Stimulated activated CD4-positive, alpha-beta T cell treated with anti-CD3 and anti-CD28 coated beads, TNF-alpha, amount 100 ng/mL, for 1 hour (primary cell): ENCODE measurements around the gene NAALAD2.
"Not testable (repeated sequence)": the region's sequence is repeated elsewhere in the genome, so short reads cannot be mapped to it uniquely, and the experiment has no call there.

ENCODE experiments used
- DNase-seq, 3 donors: peaks; one replicate each; pipeline ENCODE4 v3.0.0-alpha.2; 2020; ENCODE audit warnings: low read depth in 3 of 3, low spot score in 1 of 3

Gene NAALAD2

DNA sequence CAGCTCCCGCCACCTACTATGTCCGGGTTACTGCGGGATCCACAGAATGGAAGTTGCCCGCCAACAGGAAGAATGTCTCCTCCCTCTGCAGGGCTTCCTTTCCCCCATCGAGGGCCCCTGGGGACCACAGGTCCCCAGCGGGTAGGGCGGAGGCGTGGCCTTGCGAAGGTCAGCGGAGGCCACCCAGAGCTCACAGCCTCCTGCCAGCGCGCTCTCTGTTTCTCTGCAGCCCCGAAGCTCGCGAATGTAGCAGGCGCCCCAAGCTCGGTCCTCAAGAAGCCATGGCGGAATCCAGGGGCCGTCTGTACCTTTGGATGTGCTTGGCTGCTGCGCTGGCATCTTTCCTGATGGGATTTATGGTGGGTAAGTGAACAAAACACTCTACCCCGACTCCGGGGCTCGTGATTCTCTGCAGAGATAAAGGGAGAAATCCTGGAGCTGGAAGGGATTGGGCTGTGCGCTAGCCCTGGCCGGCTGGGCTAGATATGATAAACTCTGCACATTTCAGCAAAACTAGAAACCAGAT, at the start of gene NAALAD2:
Gene NAALAD2 (plus strand): TSS at position 186 of the 526 bp plus-strand sequence. CDS start 96 bp downstream, at position 282.
- no peak for DNase-seq

DNA sequence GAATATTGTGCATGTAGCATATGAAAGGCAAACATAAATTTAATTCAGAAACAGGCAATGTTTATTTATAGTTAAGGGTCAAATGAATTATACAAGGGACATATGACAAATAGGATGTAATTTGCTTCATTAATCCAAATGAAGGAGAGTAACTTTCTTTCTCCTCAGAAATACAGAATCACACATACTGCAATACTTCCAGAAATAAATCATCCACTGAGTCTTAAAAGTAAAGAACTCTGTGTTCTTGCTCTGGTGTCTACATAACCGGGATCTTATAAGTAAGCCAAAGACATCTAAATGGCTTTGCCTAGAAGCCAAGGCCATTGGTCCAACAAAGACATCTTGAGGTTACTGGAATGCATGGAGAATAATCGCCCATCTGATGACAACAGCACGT, 48.8 kb upstream of the NAALAD2 start, which contains the start of gene UBTFL1:
Gene UBTFL1 (plus strand): TSS at position 301 of the 400 bp plus-strand sequence. CDS start 0 bp downstream, at position 301.
- DNase-seq, result not testable (repeated sequence)

DNA sequence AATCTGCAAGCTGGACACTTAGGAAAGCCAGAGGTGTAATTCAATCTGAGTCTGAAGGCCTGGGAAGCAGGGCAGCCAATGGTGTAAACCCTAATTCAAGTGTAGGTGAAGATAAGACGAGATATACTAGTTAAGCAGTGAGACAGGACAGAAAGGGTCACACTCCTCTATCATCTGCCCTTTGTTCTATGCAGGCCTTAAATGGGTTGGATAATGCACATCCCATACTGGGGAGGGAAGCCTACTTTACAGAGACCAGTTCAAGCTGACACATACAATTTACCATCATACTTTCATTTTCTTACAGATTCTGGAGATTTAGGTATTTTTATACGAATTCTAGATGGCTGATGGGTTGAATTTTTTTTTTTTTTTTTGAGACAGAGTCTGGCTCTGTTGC, 45.7 kb upstream of the NAALAD2 start:
- DNase-seq, result not testable (repeated sequence)

DNA sequence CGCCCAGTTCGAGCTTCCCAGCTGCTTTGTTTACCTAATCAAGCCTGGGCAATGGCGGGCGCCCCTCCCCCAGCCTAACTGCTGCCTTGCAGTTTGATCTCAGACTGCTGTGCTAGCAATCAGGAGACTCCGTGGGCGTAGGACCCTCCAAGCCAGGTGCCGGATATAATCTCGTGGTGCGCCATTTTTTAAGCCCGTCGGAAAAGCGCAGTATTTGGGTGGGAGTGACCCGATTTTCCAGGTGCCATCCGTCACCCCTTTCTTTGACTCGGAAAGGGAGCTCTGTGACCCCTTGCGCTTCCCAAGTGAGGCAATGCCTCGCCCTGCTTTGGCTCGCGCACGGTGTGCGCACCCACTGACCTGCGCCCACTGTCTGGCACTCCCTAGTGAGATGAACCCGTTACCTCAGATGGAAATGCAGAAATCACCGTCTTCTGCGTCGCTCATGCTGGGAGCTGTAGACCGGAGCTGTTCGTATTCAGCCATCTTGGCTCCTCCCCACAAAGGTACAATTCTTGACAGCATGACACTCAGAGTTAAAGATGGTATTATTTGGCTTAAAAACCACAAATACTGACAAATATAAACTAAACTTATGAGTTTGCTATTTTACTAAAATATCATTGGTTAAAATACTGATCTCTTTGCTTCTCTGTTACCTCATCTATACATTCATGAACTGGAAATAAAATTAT, 39.1 kb upstream of the NAALAD2 start:
- not testable (repeated sequence) for DNase-seq

DNA sequence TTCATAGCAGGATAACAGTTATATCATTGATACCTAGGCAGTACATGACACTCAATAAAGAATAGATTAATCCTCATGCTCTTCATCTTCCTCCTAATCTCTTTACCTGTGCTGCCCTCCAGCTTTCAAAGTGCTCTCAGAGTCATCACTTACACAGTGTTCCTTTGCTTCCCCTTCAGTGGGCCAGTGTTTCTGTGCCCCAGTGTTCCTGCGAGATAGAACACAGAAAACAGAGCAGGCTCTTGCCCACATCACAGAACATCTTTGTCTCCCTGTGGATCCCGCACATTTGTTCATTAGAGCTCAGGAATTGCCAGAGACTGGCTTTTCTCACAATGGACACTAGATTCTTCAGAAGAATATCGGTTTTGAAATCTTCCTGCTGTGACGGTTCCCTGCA, 36.2 kb upstream of the NAALAD2 start:
- DNase-seq, result not testable (repeated sequence)

DNA sequence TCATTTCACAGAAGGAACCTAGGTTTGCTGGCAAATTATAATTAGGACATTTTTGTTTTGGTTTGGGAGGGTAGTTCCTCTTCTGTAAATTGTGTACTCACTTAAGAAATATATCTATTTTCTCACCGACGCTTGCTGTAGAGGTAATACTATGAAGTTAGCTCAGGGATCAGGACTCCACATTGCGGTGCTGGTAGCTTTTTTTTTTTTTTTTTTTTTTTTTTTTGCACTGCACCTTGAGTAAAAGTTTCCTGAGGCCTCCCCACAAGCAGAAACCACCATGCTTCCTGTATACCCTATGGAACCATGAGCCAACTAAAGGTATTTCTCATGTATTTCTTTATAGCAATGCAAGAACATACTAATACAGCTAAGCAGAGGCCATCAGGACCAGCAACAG, 34.0 kb upstream of the NAALAD2 start:
- DNase-seq, result no peak

DNA sequence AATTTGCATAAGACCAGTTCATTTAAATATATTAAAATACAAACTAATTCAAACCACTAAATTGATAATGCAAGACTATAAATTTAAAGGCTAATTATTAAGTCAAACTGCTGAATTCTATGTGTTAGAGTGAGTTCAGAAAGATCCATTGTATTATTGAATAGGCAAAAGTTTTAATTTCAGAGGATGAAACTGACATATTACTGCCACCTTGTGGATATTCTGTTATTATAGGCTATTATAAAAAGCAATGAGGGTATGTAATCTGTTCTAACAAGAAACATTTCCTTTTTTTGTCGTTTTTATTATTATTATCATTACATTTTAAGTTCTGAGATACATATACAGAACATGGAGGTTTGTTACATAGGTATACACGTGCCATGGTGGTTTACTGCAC, 20.9 kb upstream of the NAALAD2 start:
- DNase-seq, result no peak

DNA sequence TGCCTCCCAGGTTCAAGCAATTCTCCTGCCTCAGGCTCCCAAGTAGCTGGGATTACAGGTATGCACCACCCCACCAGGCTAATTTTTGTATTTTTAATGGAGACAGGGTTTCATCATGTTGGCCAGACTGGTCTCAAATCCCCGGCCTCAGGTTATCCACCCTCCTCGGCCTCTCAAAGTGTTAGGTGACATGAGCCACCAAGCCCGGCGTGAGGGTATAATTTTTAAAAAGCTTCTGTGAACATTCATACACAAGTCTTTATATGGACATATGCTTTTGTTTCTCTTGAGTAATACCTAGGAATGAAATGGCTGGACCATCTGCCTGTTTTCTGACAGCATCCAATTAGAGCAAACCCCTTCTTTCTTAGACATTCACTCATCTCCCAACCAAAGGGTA, 14.3 kb upstream of the NAALAD2 start:
- no peak for DNase-seq

DNA sequence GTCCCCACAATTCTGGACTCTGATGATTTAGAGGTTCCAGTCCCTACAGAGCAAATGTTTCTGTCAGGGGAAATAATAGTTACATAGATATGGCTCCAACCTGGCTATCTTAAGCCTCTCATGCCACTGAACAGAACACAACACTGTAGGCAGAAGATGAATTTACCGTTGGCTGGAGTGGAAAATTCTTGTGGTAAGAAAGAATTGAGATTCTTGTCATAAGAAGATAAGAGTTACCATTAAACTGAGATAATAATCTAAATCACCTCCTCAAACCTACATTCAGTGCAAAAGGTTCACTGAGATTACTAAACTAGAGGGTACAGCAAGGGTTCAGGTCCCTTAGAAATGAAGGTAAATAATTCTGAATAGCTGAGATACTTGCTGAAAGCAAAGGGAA, 10.1 kb upstream of the NAALAD2 start:
- DNase-seq, result no peak

DNA sequence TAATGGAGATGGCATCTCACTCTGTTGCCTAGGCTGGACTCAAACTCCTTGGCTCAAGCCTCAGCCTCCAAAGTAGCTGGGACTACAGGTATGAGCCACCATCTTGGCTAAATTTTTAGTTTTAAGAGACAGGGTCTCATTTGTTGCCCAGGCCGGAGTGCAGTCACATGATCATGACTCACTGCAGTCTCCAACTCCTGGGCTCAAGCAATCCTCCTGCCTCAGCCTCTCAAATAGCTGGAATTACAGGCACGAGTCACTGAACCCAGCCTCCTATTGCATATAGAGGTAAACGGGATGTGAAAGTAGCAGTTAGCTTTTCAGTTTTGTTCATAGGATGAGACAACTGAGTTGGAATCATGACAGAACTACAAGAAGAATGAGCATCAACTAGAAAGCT, 9.5 kb upstream of the NAALAD2 start:
- no peak for DNase-seq

DNA sequence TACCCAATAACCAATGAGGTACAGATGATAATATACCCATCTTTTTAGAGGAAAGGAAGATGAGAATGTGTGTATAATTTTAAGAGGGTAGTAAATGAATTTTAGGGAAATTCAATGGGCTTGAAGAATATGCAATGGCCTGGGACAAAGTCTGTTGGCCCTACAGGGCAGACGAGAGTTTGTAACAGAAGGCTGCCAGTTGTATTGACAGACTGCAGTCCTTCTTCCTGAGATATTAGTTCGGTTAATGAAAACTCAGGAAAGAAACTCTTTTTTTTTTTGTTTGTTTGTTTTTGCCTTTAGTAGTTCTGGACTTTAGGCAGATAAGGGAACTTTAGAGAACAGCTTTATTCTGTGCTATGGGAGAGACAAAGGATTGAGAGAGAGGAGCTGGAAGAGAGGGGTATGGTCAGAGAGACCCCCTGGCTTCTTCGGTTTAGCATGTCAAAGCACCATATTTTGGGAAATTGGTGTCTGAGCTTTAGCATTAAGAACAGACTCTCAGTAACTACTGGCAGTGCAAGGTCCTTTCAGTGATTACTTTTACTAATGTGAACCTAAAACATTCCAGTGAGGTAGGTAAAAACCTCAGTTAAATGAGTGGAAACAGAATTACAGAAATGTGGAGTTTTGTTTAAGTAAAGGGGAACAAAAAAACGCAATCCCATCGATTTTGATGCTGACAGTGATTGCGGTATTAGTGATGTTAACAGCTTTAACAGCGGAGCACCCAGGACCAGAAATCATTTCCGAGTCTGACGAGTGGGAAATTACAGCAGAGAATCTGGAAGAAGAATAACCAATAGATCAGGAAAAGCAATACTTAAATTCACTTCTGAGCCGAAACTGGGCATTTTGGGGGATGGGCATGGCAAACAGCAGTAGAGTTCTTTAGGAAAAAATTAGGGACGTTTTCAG, 644 bp upstream of the NAALAD2 start:
- DNase-seq, result no peak

DNA sequence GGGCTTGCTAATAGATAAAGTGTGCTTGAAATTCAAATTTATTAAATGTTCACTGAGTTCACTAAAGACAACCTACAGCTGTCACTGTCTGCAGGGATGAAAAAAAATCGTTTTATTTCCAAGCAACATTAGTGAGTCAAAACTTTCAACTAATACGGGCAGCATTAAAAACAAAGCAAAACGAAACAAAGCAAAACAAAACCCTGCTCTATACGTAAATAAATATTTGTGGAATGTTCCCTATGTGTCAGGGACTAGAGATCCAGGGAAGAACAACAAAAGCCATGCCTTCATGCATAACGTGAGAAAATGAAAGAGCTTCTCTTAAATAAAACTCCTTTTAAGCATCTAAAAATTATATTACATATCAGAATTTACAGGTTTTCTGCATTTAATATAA, 553 bp downstream of the NAALAD2 start:
- DNase-seq, result no peak

DNA sequence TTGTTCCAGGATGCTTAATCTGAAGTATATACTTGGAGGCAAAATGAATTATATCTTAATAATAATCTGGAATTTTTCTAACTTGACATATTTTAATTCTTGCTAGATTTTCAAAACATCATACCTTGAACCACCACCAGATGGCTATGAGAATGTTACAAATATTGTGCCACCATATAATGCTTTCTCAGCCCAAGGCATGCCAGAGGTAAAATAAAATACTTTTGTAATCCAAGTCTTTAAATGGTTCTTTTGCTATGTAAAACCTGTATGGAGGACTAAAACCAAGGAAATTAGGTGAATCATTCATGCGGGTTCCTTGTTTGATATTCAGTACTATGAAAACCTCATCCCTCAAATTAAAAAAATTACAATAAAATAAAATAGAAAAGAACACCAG, 14.4 kb downstream of the NAALAD2 start:
- DNase-seq, result no peak

DNA sequence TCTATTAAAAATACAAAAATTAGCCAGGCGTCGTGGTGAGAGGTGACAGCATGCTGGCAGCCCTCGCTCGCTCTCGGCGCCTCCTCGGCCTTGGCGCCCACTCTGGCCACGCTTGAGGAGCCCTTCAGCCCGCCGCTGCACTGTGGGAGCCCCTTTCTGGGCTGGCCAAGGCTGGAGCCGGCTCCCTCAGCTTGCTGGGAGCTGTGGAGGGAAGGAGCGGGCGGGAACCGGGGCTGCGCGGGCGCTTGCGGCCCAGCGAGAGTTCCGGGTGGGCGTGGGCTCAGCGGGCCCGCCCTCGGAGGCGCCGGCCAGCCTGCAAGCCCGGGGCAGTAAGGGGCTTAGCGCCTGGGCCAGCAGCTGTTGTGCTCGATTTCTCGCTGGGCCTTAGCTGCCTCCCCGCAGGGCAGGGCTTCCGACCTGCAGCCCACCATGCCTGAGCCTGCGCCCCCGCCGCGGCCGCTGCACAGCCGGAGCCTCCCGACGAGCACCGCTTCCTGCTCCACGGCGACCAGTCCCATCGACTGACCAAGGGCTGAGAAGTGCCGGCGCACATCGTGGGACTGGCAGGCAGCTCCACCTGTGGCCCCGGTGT, 32.6 kb downstream of the NAALAD2 start:
- DNase-seq, result not testable (repeated sequence)

DNA sequence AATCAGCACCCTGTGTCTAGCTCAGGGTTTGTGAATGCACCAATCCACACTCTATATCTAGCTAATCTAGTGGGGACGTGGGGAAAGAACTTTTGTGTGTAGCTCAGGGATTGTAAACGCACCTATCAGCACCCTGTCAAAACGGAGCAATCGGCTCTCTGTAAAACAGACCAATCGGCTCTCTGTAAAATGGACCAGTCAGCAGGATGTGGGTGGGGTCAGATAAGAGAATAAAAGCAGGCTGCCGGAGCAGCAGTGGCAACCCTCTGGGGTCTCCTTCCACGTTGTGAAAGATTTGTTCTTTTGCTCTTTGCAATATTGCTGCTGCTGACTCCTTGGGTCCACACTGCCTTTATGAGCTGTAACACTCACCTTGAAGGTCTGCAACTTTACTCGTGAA, 33.2 kb downstream of the NAALAD2 start:
- not testable (repeated sequence) for DNase-seq

DNA sequence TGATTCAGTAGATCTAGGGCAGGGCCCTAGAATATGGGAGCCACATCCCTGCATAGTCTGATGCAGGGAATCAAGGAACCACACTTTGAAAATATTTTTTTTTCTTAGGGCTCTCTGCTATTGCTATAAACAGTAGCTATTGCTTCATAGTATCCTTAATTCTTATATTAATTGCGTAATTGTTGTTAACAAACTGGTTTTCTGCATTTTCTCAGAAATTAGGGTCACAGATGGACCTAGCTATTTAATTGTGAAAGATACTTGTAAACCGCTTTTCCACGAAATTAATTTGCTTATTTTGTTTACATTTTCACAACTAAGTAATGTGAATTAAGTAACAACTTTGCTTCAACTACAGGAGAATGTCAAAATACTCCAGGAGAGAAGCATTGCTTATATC, 34.1 kb downstream of the NAALAD2 start:
- DNase-seq, result no peak

DNA sequence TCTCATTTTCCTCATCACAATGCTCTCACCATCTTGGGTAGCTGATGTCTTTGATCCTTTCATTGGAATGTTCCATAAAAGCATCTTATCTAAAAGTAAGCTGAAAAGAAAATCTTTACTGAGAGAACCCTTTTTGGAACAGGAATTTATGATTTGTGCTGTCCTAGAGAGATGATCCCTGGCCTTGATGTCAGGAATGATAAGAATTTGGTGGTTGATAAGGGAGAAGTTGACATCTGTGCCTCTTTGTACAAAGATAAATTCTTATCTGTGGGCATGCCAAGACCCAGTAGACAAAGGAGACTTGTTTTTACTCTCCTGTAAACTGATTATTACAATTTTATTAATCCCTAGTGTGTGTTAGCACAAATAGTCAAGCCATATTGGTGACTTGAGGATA, 36.9 kb downstream of the NAALAD2 start:
- DNase-seq, result no peak

DNA sequence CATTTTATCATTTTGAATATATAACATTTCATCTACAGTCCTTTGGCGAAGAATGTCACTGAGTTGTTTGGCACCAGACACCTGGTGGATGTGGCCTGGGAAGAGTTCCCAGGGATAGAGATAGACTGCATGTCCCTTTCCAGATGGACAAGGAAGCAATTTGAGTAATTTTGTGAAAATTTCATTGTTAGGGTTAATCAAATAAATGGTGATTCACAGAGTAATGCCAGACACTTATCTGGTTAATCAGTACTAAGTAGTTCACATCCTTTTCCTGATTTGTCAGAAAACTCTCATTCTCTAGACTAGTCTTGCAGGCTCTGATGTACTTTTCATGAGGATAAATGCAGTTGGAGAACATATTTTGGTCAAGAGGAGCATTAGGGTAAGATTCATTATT, 41.6 kb downstream of the NAALAD2 start:
- no peak for DNase-seq

DNA sequence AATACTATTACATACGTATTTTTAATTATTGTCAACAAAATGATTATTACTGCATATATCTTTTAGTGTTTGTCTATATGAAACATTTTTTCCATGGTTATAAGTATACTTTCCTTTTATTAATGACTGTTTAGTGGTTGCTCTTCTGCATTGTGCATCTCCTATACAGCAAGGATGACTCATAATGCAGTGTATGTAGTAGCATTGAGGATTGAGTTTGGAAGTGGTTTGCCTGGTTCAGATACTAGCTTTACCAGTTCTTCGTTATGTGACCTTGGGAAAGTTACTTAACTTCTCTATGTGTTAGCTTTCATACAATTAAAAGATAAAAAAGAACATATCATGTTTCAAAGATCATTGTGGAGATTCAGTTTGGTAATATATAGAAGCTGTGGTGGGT, 44.3 kb downstream of the NAALAD2 start:
- no peak for DNase-seq

DNA sequence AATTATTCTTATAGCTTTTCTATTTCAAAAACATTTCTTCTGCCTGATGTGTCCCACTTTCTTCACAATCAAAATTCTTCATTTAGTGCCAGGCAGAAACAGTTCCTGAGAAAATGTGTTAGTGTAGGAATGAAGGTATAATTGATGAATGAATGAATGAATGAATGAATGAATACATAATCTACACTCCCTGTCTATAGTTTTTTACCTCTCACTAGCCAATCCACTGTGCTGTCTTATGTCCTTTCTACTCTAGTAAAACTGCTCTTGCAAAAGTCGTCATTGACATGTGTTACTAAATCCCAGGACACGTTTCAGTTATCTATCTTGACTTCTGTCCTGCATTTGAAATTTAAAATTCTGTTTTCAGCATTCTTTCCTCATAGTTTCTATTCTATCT, 45.5 kb downstream of the NAALAD2 start:
- DNase-seq, result no peak

DNA sequence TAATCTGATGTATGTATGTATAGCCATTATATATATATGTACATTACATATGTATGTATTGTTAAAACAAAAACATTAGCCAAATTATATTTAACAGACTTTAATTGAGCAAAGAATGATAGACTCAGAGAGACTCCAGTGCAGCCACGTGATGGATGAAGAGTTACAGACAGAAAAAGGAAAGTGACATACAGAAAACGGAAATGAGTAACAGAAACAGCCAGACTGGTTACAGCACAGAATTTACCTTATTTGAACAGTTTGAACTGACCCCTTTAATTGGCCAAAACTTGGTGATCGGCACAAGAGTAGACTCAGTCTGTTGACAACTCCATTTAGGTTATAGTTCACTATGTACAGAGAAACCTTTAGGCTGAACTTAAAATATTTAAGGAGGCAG, 53.4 kb downstream of the NAALAD2 start:
- DNase-seq, result no peak

DNA sequence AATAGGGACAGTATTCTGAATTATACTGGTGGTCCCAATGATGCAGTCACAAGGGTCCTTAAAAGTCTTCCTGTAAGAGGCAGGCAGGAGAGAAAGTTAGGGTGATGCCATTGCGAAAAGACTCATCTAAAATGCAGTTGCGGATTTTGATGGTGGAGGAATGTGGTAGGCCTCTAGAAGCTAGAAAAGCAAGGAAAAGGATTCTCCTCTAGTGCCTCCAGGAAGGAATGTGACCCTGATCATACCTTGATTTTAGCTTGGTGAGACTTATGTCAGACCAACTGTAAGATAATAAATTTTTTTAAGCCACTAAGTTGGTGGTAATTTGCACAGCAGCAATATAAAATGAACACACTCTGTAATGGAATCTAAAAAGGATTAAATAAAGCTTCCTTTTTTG, 54.5 kb downstream of the NAALAD2 start:
- no peak for DNase-seq
